Rectal smooth muscle tissue (tissue), 1 donor: ENCODE data around the gene CTSH.

Experiments
- H3K27ac ChIP-seq: one replicate; pipeline ENCODE4 v1.7.0; 2013; ENCODE audit warnings: low read depth, low read length, inconsistent platforms
- H3K27me3 ChIP-seq: one replicate; pipeline ENCODE4 v1.7.0; 2013; ENCODE audit warnings: low read length; ENCODE audit not compliant: control insufficient read depth, insufficient read depth
- H3K36me3 ChIP-seq: one replicate; pipeline ENCODE4 v1.7.0; 2013; ENCODE audit warnings: low read length; ENCODE audit not compliant: control insufficient read depth, insufficient read depth
- H3K4me1 ChIP-seq: one replicate; pipeline ENCODE4 v1.7.0; 2013; ENCODE audit warnings: low read length; ENCODE audit not compliant: control insufficient read depth, insufficient read depth
- H3K4me3 ChIP-seq: one replicate; pipeline ENCODE4 v1.7.0; 2013; ENCODE audit warnings: low read length
- H3K9ac ChIP-seq: one replicate; pipeline ENCODE4 v1.7.0; 2013; ENCODE audit warnings: low read length

The CTSH gene

DNA sequence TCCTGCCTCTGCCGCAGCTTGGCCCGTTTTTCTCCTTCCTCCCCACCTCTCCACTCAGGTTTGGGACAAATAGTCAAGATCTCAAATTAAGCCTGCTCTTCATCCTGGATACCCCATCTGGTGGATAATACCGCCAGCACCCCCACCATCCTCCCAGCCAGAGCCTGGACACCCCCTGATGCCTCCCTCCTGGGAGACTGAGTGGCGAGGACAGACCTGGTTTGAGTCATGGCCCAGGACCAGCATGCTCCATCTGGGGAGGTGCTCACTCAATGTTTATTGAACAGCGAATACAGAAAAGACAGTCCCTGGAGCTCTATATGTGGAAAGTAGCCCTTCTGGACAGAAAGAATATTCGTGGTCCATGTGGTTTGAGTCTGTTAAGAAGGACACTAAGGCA is 23.3 kb downstream of the CTSH start:
- H3K27ac ChIP-seq = no peak overlapping the region
- peaks cover 25% of the 10 kb centered on the region for H3K36me3 ChIP-seq
- no peak overlapping the region for H3K9ac ChIP-seq
- H3K27me3 ChIP-seq = no peaks in the 10 kb centered on the region
- H3K4me3 ChIP-seq = no peak overlapping the region
- H3K4me1 ChIP-seq = peaks cover 5% of the 10 kb centered on the region

DNA sequence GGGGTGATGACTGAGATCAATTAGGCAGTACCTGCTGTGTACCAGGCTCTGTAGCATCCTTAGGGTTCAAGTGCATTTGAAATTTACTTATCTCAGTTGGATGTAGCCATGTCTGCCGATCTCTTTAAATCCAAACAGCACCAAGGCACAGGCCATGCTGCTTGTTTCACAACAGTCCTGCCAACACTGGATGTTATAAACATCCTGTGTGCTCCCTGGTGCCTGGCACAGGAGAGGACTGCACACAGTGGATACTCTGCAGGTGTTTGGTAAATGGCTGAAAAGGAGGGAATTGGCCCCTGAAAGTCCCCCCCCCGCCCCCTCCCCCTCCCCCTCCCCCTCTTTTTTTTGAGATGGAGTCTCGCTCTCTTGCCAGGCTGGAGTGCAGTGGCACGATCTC is 27.0 kb downstream of the CTSH start:
- no peaks in the 10 kb centered on the region for H3K27me3 ChIP-seq
- peaks cover 21% of the 10 kb centered on the region for H3K4me1 ChIP-seq
- no peak overlapping the region for H3K4me3 ChIP-seq
- H3K36me3 ChIP-seq = peaks cover 10% of the 10 kb centered on the region
- no peak overlapping the region for H3K9ac ChIP-seq
- peak overlapping the region; percentile 31 for H3K27ac ChIP-seq

DNA sequence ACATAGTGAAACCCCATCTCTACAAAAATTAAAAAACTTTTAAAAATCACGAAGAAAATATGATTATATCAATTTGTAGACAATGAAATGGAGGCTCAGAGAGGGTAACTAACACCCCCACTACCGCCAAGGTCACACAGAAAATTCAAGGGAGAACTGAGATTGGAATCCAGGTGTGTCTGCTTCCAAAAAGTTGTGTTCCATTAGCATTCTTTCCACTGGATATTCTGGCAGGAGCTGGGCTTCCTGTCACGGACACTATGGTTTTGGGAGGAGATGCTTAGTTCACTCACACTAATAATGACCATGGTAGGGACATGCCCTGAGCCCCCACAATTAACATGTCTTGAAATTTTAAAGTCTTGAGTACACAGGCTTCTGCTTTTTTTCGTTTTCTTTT is 28.8 kb downstream of the CTSH start:
- Histone ChIP-seq H3K36me3 (peaks cover 11% of the 10 kb centered on the region), H3K4me1 (peaks cover 21% of the 10 kb centered on the region), H3K27ac (peak overlapping the region; percentile 53), H3K9ac (no peak overlapping the region), H3K4me3 (no peak overlapping the region), H3K27me3 (no peaks in the 10 kb centered on the region)

DNA sequence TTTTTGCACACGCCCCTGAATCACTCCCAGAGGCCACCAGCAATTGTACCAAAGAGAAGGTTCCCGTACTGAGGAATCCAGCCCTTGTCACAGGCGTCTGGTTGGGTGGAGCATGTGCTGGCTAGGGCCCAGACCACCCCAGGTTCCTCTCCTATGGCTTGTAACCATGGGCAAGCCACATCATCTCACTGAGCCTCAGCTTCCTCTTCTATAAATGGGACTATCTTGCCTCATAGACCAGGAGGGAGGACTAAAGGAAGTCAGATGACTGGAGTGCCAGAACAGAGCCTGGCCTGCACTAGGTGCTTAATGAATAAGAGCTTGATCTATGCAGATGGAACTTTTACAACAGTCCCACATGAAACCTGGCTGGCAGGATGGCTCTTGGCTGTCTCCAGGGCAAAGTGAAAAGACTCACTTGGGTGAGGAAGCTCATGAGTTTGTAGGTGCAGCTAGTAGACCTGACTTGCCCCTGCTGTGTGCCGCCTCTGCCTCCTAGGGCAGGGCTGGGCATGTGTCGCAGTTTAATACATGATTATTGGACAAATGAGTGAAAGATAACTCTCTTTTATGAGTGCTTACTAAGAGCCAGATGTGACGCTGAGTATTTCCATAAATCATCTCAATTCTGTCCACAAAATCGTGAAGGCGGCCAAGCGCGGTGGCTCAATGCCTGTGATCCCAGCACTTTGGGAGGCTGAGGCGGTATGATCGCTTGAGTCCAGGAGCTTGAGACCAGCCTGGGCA is 29.3 kb downstream of the CTSH start:
- Histone ChIP-seq H3K36me3 (peaks cover 10% of the 10 kb centered on the region), H3K27ac (peak overlapping the region; percentile 53), H3K27me3 (no peaks in the 10 kb centered on the region), H3K9ac (no peak overlapping the region), H3K4me3 (no peak overlapping the region), H3K4me1 (peaks cover 21% of the 10 kb centered on the region)

DNA sequence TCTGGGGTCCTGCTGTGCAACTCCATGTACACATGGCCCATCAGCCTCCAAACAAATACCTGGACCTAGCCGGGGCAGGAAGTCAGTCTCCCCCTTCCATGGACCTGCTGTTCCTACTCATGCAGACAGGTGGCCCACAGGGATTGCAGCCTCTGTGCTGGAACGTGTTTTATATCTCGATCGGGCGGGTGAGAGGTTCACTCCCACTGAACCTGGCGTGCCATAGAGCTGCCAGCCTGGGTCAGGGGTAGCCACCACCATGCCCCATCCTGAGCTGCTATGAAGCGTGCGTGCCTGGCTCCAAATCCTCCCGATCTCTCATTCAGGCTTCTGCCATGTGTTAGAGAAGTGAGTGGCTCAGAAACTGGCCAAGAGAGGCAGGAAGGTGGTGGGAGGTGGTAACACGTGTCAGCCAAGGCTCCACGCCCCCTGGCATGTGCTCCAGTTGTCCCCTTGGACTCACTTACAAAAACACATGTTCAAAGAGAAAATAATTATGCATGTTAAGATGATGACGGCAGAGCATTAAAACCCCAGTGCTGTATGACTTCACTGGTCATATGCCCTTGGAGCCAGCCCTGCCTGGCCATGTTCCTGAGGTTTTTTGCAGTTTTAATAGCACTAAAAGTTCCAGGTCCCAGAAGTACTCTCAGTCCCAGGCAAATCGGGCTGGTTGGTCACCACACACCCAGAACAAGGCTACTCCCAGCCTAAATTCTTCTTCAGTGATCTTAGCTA is 30.6 kb downstream of the CTSH start:
- H3K27me3 ChIP-seq = no peaks in the 10 kb centered on the region
- H3K36me3 ChIP-seq = peaks cover 10% of the 10 kb centered on the region
- no peak overlapping the region for H3K9ac ChIP-seq
- peak overlapping the region; percentile 71 for H3K27ac ChIP-seq
- H3K4me3 ChIP-seq = no peak overlapping the region
- peaks cover 21% of the 10 kb centered on the region for H3K4me1 ChIP-seq

DNA sequence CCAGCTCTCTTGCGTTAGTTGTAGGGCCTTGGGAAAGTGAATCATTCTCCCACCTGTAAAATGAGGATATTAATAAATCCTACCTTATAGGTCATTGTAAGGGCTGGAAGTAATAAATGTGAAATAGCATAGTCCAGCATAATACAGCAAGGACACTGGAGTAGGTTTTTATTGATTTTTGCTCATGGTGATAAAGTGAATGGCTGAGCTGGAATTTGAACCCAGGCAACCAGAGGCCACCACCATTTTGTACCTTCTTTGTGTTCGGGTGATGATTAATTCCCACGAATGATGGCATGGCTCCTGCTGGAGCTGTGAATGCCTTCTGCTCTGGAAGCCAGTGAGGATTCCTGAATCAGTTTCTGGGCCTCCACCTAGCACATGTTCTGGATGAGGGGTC is 31.8 kb downstream of the CTSH start:
- no peaks in the 10 kb centered on the region for H3K27me3 ChIP-seq
- H3K9ac ChIP-seq = no peak overlapping the region
- no peak overlapping the region for H3K4me3 ChIP-seq
- no peak overlapping the region for H3K27ac ChIP-seq
- peaks cover 11% of the 10 kb centered on the region for H3K36me3 ChIP-seq
- H3K4me1 ChIP-seq = peaks cover 21% of the 10 kb centered on the region

DNA sequence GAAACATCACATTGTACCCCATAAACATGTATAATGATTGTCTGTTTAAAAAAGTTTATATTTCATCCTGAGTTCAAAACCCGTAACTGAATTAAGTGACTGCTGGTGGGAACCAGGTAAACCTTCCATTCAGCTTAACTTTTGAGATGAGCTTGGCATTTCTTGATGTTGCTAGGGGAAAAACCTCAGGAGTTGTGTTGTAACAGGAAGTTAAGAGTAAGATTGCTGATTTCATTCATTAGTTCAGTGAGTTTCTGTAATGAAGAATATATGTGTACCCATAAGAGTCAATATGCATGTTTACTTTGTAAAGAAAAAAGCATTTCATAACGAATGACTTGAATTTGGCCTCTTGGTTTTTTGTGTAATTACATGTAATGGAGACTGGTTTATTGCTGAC is 32.5 kb downstream of the CTSH start:
- Histone ChIP-seq H3K4me3 (no peak overlapping the region), H3K27me3 (no peaks in the 10 kb centered on the region), H3K4me1 (peaks cover 21% of the 10 kb centered on the region), H3K36me3 (peaks cover 14% of the 10 kb centered on the region), H3K27ac (no peak overlapping the region), H3K9ac (no peak overlapping the region)

DNA sequence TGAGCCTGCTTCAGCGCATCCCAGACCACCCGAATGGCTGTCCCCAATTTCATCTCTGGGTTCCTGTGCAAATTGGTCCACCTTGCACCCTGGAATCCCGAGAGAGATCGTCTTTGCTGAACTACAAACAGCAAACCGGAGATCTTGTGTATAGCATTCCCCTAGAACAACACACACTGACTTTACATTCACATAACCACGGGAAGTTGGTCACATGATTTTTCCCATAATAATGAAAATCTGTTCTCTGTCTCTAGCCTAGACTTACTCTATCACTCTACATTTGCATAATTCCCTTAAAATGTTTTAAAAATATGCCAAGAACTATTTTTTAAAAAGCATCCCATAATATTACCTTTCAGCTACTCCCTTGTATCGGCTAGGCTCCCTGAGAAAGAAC is 34.6 kb downstream of the CTSH start:
- no peak overlapping the region for H3K9ac ChIP-seq
- no peak overlapping the region for H3K27ac ChIP-seq
- H3K4me3 ChIP-seq = no peak overlapping the region
- H3K27me3 ChIP-seq = no peaks in the 10 kb centered on the region
- peaks cover 20% of the 10 kb centered on the region for H3K36me3 ChIP-seq
- peaks cover 16% of the 10 kb centered on the region for H3K4me1 ChIP-seq

DNA sequence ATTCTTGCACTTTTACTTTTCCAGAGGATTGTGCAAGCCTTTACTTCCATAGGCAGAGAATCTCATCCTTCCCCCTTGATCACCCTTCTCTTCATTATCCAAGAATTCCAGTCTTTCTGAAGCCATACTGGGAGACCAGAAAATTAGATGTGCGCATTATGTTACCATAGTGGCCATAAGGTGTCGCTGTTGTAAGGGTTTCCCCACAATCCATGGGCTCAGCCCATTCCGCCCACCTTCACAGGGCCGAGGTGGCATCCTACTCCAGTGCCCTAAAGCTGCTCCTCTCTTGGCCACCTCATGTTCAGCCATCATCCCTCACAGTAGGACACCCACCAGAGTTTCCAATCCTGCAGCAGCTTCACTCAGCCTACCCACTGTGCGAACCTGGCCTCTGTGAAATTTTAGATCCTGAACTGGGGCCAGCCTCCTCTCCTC is 35.0 kb downstream of the CTSH start:
- peaks cover 14% of the 10 kb centered on the region for H3K4me1 ChIP-seq
- no peaks in the 10 kb centered on the region for H3K27me3 ChIP-seq
- no peak overlapping the region for H3K4me3 ChIP-seq
- no peak overlapping the region for H3K27ac ChIP-seq
- no peak overlapping the region for H3K9ac ChIP-seq
- H3K36me3 ChIP-seq = peaks cover 24% of the 10 kb centered on the region

DNA sequence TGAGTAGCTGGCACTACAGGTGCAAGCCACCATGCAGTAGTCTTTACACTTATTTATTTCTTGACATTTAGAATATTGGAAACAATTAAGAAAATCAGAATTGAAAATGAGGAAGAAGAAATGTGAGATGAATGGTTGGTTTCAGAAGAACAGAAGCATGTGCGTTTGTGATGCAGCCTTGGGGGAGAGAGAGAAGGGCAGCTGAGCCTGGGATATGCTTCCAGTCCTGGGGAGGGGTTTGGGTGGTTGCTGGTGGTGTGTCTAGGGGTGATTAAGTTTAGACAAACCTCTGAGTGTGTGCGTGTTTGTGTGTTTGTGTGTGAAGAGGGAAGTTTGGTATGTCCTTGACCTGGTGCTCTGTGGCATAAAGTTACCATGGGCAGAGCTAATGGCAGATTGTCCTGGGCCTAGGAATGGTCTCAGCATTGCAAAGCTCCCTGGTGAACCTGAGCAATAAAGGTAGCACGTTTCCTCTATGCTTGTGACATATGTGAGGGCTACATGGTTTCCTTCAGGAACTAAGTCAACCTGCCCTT is 35.6 kb downstream of the CTSH start:
- Histone ChIP-seq H3K36me3 (peaks cover 28% of the 10 kb centered on the region), H3K4me3 (no peak overlapping the region), H3K27ac (no peak overlapping the region), H3K27me3 (no peaks in the 10 kb centered on the region), H3K9ac (no peak overlapping the region), H3K4me1 (peaks cover 11% of the 10 kb centered on the region)

DNA sequence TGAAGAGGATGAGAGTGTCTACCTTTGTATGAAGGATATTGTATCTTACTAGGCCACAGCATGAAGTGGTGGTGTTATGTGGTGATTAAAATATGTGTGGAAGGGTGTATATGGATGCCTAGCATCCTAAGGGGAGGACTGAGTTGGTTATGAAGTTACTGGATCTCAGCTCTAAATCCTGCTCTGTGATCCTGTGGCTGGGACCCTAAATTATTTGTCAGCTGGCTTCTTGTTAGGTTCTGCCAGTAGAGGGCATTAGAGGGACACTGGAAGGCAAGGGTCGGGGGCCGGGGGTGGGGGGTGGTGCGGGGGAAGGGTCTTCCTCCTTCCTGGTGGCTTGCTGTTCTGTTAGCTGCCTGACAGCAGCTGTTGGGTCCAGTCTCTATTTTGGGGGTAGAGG is 37.3 kb downstream of the CTSH start:
- no peak overlapping the region for H3K4me3 ChIP-seq
- H3K9ac ChIP-seq = no peak overlapping the region
- H3K27ac ChIP-seq = no peak overlapping the region
- H3K27me3 ChIP-seq = no peaks in the 10 kb centered on the region
- H3K36me3 ChIP-seq = peaks cover 29% of the 10 kb centered on the region
- H3K4me1 ChIP-seq = peaks cover 4% of the 10 kb centered on the region

DNA sequence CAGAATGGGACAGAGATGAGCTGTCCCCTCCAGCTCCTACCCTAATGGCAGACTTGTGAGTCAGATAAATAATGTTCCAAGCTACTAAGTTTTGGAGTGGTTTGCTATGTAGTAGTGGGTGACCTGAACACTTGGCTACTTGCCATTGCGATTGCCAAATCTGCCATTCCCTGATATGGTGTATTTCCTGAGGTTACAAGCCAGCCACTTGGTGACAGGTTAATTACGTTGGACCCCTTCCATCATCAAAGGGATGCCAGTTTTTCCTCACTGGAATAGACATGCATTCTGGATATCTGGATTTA is 38.6 kb downstream of the CTSH start:
- no peak overlapping the region for H3K27ac ChIP-seq
- H3K4me1 ChIP-seq = peaks cover 4% of the 10 kb centered on the region
- no peak overlapping the region for H3K9ac ChIP-seq
- no peak overlapping the region for H3K4me3 ChIP-seq
- no peaks in the 10 kb centered on the region for H3K27me3 ChIP-seq
- peaks cover 23% of the 10 kb centered on the region for H3K36me3 ChIP-seq
